Liver (tissue), 9 donors: ENCODE results near the gene NEUROG1. TPM values are rescaled to one million over a fixed set of nuclear protein-coding genes. Genes with fewer than 3 reads are reported as not detected.
"Not testable (repeated sequence)": the region's sequence is repeated elsewhere in the genome, so short reads cannot be mapped to it uniquely, and the experiment has no call there.

Experiments used
- DNase-seq: peaks from one replicate; pipeline ENCODE4 v3.0.0-alpha.2; 2017; ENCODE audit warnings: low spot score
- H3K27ac ChIP-seq, 2 donors: one replicate each; pipeline ENCODE4 v1.7.0; 2013; ENCODE audit warnings: inconsistent platforms in 2 of 2, low read length in 2 of 2, control low read depth in 1 of 2, low read depth in 1 of 2, mild to moderate bottlenecking in 1 of 2
- H3K27me3 ChIP-seq, 4 donors: one replicate each; pipeline versions ENCODE4 v1.6.1 to v1.7.0; 2013; ENCODE audit warnings: low read length in 3 of 4, inconsistent platforms in 1 of 4, mild to moderate bottlenecking in 1 of 4, moderate library complexity in 1 of 4; ENCODE audit not compliant: control insufficient read depth in 4 of 4, insufficient read depth in 4 of 4
- H3K36me3 ChIP-seq, 4 donors: one replicate each; pipeline versions ENCODE4 v1.6.1 to v1.7.0; 2013; ENCODE audit warnings: low read length in 3 of 4, mild to moderate bottlenecking in 3 of 4, low read depth in 1 of 4, moderate library complexity in 1 of 4; ENCODE audit not compliant: control insufficient read depth in 4 of 4, insufficient read depth in 3 of 4
- H3K4me1 ChIP-seq, 4 donors: one replicate each; pipeline versions ENCODE4 v1.6.1 to v1.7.0; 2013; ENCODE audit warnings: low read length in 3 of 4, mild to moderate bottlenecking in 3 of 4, moderate library complexity in 1 of 4; ENCODE audit not compliant: control insufficient read depth in 4 of 4, insufficient read depth in 4 of 4
- H3K4me3 ChIP-seq, 3 donors: one replicate each; pipeline versions ENCODE4 v1.6.1 to v1.7.0; 2013; ENCODE audit warnings: low read length in 3 of 3, control low read depth in 1 of 3, low read depth in 1 of 3, mild to moderate bottlenecking in 1 of 3
- H3K9ac ChIP-seq, 2 donors: one replicate each; pipeline ENCODE4 v1.7.0; 2013; ENCODE audit warnings: low read length in 2 of 2, mild to moderate bottlenecking in 2 of 2, moderate library complexity in 2 of 2, control low read depth in 1 of 2, low read depth in 1 of 2
- H3K9me3 ChIP-seq, 4 donors: one replicate each; pipeline versions ENCODE4 v1.6.1 to v1.7.0; 2013; ENCODE audit warnings: low read length in 3 of 4; ENCODE audit not compliant: control insufficient read depth in 4 of 4
- EGR1 ChIP-seq, 2 donors: IDR thresholded peaks; 2 replicates each; pipeline ENCODE4 v1.6.1; 2016 to 2018; ENCODE audit warnings: antibody characterized with exemption in 2 of 2, low read depth in 2 of 2
- FOXA1 ChIP-seq: IDR thresholded peaks from 2 replicates; pipeline ENCODE4 v1.6.1; 2016; ENCODE audit warnings: antibody characterized with exemption
- GABPA ChIP-seq, 2 donors: IDR thresholded peaks in 1 of 2; conservative IDR thresholded peaks in 1 of 2; 2 replicates each; pipeline ENCODE4 v1.6.1; 2016; ENCODE audit warnings: antibody characterized with exemption in 2 of 2, mild to moderate bottlenecking in 1 of 2, moderate library complexity in 1 of 2
- HNF4G ChIP-seq: IDR thresholded peaks from 2 replicates; pipeline ENCODE4 v1.6.1; 2016; ENCODE audit warnings: antibody characterized with exemption
- WGBS: extraction: QIAGEN DNeasy Blood & Tissue Kit; methylation state at CpG from one replicate; pipeline ENCODE4 v1.1.7; 2013; 5-methylcytosine and 5-hydroxymethylcytosine counted together
- polyA plus RNA-seq, 2 donors: library from polyadenylated mRNA; stranded (reverse) in 1 of 2; unstranded in 1 of 2; fragments of 200-250 nt in 1 of 2; fragments of >200 nt in 1 of 2; fragmentation: Nextera tagmentation in 1 of 2; extraction: Ambion mirVana in 1 of 2; gene quantifications; one replicate each; pipeline versions ENCODE4 v1.2.1 to v1.2.3, GENCODE V29; 2013 to 2015
- total RNA-seq, 2 donors: library from RNA; depleted of rRNA; stranded (reverse); fragments of >200 nt; gene quantifications; one replicate each; pipeline ENCODE4 v1.2.3, GENCODE V29; 2014
- TF ChIP-seq, protein P1 (sequence below): IDR thresholded peaks from 2 replicates; pipeline ENCODE4 v1.6.1; 2016; ENCODE audit warnings: antibody characterized with exemption
- TF ChIP-seq, protein P2 (sequence below): IDR thresholded peaks from 2 replicates; pipeline ENCODE4 v1.6.1; 2016; ENCODE audit warnings: antibody characterized with exemption, mild to moderate bottlenecking
- TF ChIP-seq, protein P3 (sequence below): IDR thresholded peaks from 2 replicates; pipeline ENCODE4 v1.6.1; 2016; ENCODE audit warnings: antibody characterized with exemption
- donor health status: healthy.
- donor health status: healthy.
- donor health status: healthy.
- donor health status: healthy.
- donor health status: healthy.

NEUROG1 gene
- total and polyA plus RNA-seq, 4 donors: not detected

DNA sequence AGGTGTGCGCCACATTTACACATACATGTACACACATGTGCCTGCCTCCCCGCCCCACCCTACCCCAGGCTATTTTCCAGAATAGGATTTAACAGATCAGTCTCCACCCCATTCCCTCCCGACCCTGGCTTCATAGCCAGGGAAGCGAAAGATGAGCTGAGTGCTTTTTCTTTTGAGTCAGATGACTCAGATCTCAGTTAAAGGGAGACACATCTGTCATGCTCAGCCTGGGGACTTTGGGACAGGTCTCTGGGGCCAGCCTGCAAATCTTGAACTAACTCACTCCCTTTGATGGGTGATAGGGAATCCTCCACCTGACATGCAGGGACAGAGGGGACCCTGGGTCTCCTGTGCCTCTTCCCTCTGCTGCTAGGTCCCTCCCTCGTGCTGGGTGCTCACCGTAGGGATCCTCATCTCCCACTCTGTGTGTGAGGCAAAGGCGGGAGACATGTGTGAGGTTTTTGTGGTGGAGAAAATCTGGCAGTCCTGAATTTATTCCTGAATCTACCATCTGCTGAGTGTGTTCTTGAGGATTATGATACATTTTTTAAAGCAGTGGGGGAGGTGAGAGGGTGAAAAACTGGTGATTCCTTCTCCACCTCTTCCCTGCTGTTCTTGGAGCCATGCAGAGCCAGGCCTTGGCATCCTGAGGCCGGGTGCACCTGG lies 37.7 kb downstream of the NEUROG1 start:
- no peaks in the 10 kb centered on the region for H3K36me3 ChIP-seq
- 70% methylated on average over 8 of the region's 8 CpGs for WGBS
- H3K9me3 ChIP-seq: no peaks in the 10 kb centered on the region
- DNase-seq: no peak
- no peak overlapping the region for H3K27ac ChIP-seq
- no peak overlapping the region for H3K4me3 ChIP-seq
- TF ChIP-seq, protein P1, sequence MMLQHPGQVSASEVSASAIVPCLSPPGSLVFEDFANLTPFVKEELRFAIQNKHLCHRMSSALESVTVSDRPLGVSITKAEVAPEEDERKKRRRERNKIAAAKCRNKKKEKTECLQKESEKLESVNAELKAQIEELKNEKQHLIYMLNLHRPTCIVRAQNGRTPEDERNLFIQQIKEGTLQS: no peak
- peaks cover 0 to 6% (median 1%) of the 10 kb centered on the region in 4 donors for H3K27me3 ChIP-seq
- H3K9ac ChIP-seq: no peak overlapping the region
- H3K4me1 ChIP-seq: no peaks in the 10 kb centered on the region

DNA sequence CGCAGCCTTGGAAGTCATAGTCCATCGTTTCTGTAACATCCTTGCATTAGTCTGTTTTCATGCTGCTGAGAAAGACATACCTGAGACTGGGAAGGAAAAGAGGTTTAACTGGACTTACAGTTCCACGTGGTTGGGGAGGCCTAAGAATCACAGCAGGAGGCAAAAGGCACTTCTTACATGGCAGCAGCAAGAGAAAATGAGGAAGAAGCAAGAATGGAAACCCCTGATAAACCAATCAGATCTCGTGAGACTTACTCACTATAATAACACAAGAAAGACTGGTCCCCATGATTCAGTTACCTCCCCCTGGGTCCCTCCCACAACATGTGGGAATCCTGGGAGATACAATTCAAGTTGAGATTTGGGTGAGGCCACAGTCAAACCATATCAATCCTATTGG lies 40.2 kb downstream of the NEUROG1 start:
- not testable (repeated sequence) for H3K36me3 ChIP-seq, H3K9me3 ChIP-seq, H3K4me3 ChIP-seq, DNase-seq, H3K27ac ChIP-seq, H3K4me1 ChIP-seq, H3K9ac ChIP-seq
- H3K27me3 ChIP-seq: peaks cover 0 to 13% (median 5%) of the 10 kb centered on the region in 4 donors
- 77% methylated on average over 4 of the region's 4 CpGs for WGBS

DNA sequence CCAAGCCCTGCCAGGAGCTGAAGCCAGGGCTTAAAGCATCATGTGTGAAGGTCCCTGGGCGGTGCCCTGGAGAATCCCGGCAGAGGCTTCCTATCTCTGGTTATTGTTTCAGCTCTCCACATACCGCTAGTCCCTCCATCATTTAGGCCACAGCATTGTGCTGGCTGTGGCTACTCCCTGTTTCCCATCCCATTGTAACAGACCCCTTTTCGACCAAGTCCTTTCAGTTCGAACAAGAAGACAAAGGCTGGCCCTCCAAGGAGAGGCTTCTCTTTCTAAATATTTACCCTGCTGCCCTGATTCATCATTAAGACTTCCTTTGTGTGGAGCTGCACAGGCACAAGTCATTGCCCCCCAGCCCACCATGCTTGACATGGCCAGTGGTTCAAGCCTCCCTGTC lies 41.6 kb downstream of the NEUROG1 start:
- no peak overlapping the region for H3K4me3 ChIP-seq
- H3K9ac ChIP-seq: no peak overlapping the region
- peaks cover under 1 to 12% (median 7%) of the 10 kb centered on the region in 4 donors for H3K4me1 ChIP-seq
- no peak for DNase-seq
- 71% methylated on average over 5 of the region's 5 CpGs for whole genome bisulfite sequencing
- H3K36me3 ChIP-seq: no peaks in the 10 kb centered on the region
- peaks cover 2 to 13% (median 12%) of the 10 kb centered on the region in 4 donors for H3K27me3 ChIP-seq
- H3K9me3 ChIP-seq: no peaks in the 10 kb centered on the region
- TF ChIP-seq EGR1 (IDR thresholded peaks at IDR 0.05; ENCODE audit: low read depth in 2 of 2): no peak
- no peak for TF ChIP-seq FOXA1
- TF ChIP-seq HNF4G: no peak
- no peak for TF ChIP-seq GABPA (IDR thresholded peaks at IDR 0.05 in 1 of 2, conservative IDR thresholded peaks at IDR 0.05 in 1 of 2)
- TF ChIP-seq, protein P2, sequence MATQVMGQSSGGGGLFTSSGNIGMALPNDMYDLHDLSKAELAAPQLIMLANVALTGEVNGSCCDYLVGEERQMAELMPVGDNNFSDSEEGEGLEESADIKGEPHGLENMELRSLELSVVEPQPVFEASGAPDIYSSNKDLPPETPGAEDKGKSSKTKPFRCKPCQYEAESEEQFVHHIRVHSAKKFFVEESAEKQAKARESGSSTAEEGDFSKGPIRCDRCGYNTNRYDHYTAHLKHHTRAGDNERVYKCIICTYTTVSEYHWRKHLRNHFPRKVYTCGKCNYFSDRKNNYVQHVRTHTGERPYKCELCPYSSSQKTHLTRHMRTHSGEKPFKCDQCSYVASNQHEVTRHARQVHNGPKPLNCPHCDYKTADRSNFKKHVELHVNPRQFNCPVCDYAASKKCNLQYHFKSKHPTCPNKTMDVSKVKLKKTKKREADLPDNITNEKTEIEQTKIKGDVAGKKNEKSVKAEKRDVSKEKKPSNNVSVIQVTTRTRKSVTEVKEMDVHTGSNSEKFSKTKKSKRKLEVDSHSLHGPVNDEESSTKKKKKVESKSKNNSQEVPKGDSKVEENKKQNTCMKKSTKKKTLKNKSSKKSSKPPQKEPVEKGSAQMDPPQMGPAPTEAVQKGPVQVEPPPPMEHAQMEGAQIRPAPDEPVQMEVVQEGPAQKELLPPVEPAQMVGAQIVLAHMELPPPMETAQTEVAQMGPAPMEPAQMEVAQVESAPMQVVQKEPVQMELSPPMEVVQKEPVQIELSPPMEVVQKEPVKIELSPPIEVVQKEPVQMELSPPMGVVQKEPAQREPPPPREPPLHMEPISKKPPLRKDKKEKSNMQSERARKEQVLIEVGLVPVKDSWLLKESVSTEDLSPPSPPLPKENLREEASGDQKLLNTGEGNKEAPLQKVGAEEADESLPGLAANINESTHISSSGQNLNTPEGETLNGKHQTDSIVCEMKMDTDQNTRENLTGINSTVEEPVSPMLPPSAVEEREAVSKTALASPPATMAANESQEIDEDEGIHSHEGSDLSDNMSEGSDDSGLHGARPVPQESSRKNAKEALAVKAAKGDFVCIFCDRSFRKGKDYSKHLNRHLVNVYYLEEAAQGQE: no peak
- TF ChIP-seq, protein P1: no peak
- TF ChIP-seq, protein P3, sequence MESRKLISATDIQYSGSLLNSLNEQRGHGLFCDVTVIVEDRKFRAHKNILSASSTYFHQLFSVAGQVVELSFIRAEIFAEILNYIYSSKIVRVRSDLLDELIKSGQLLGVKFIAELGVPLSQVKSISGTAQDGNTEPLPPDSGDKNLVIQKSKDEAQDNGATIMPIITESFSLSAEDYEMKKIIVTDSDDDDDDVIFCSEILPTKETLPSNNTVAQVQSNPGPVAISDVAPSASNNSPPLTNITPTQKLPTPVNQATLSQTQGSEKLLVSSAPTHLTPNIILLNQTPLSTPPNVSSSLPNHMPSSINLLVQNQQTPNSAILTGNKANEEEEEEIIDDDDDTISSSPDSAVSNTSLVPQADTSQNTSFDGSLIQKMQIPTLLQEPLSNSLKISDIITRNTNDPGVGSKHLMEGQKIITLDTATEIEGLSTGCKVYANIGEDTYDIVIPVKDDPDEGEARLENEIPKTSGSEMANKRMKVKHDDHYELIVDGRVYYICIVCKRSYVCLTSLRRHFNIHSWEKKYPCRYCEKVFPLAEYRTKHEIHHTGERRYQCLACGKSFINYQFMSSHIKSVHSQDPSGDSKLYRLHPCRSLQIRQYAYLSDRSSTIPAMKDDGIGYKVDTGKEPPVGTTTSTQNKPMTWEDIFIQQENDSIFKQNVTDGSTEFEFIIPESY: no peak
- no peak overlapping the region for H3K27ac ChIP-seq
